Effector memory CD8-positive, alpha-beta T cell (primary cell): Measurements from ENCODE around the gene SDC3.

ENCODE experiments used
- ATAC-seq: fragments of 150-1000 bp; cut with Tn5 transposase; replicated peaks from 2 replicates; pipeline ENCODE4 v1.10.0; 2021; ENCODE audit warnings: mild to moderate bottlenecking, moderate library complexity
- DNase-seq, 3 experiments: peaks; one replicate each; pipeline ENCODE4 v3.0.0; 2021
- H3K27ac Mint-ChIP-seq, 2 donors: one replicate each; pipeline ENCODE4 v1.8.0; 2022; ENCODE audit warnings: mild to moderate bottlenecking in 2 of 2, mixed read lengths in 2 of 2, moderate library complexity in 2 of 2
- H3K27me3 Mint-ChIP-seq, 2 donors: one replicate each; pipeline ENCODE4 v1.8.0; 2022; ENCODE audit warnings: mixed read lengths in 2 of 2
- H3K36me3 Mint-ChIP-seq: one replicate; pipeline ENCODE4 v1.8.0; 2022; ENCODE audit warnings: mild to moderate bottlenecking, moderate library complexity, mixed read lengths; ENCODE audit not compliant: insufficient read depth
- H3K4me1 Mint-ChIP-seq, 2 donors: one replicate each; pipeline ENCODE4 v1.8.0; 2022; ENCODE audit warnings: low read depth in 2 of 2, mixed read lengths in 2 of 2
- H3K4me3 Mint-ChIP-seq, 2 donors: one replicate each; pipeline ENCODE4 v1.8.0; 2022; ENCODE audit warnings: mild to moderate bottlenecking in 2 of 2, mixed read lengths in 2 of 2, moderate library complexity in 2 of 2
- H3K9me3 Mint-ChIP-seq, 2 donors: one replicate each; pipeline ENCODE4 v1.8.0; 2022; ENCODE audit warnings: mixed read lengths in 2 of 2

The SDC3 gene

GRCh38 chr1:30867537-30867936 is 41.0 kb downstream of the SDC3 start:
- Mint-ChIP-seq H3K4me1 (peaks cover 10 to 11% of the 10 kb centered on the region in 2 donors), H3K9me3 (no peaks in the 10 kb centered on the region), H3K27ac (no peak overlapping the region), H3K4me3 (no peak overlapping the region), H3K36me3 (no peaks in the 10 kb centered on the region), H3K27me3 (peaks cover 33 to 62% of the 10 kb centered on the region in 2 donors)
- DNase-seq = no peak
- ATAC-seq = no peak

- Mint-ChIP-seq H3K4me1 (peaks cover 4 to 7% of the 10 kb centered on the region in 2 donors), H3K27me3 (peaks cover 33 to 62% of the 10 kb centered on the region in 2 donors), H3K4me3 (no peak overlapping the region), H3K9me3 (no peaks in the 10 kb centered on the region), H3K27ac (no peak overlapping the region), H3K36me3 (no peaks in the 10 kb centered on the region)
- ATAC-seq = no peak
- DNase-seq = no peak
Observed at GRCh38 chr1:30866594-30866993, 42.0 kb downstream of the SDC3 start.

GRCh38 chr1:30864681-30865080 is 43.9 kb downstream of the SDC3 start:
- ATAC-seq (no peak), DNase-seq (no peak)
- no peak overlapping the region for H3K4me3 Mint-ChIP-seq
- H3K27me3 Mint-ChIP-seq = peaks cover 33 to 71% of the 10 kb centered on the region in 2 donors
- H3K4me1 Mint-ChIP-seq = peaks cover 4 to 7% of the 10 kb centered on the region in 2 donors
- no peak overlapping the region for H3K27ac Mint-ChIP-seq
- no peaks in the 10 kb centered on the region for H3K36me3 Mint-ChIP-seq
- no peaks in the 10 kb centered on the region for H3K9me3 Mint-ChIP-seq

- Mint-ChIP-seq H3K36me3 (no peaks in the 10 kb centered on the region), H3K4me1 (peaks cover under 1 to 2% of the 10 kb centered on the region in 2 donors), H3K9me3 (no peaks in the 10 kb centered on the region), H3K27me3 (peaks cover 33 to 71% of the 10 kb centered on the region in 2 donors), H3K4me3 (no peak overlapping the region), H3K27ac (no peak overlapping the region)
- ATAC-seq (no peak), DNase-seq (no peak)
Observed at GRCh38 chr1:30863858-30864604, 44.5 kb downstream of the SDC3 start.

GRCh38 chr1:30860320-30860652 is 48.3 kb downstream of the SDC3 start:
- no peaks in the 10 kb centered on the region for H3K4me1 Mint-ChIP-seq
- H3K27ac Mint-ChIP-seq = no peak overlapping the region
- ATAC-seq (no peak), DNase-seq (no peak)
- no peaks in the 10 kb centered on the region for H3K9me3 Mint-ChIP-seq
- H3K27me3 Mint-ChIP-seq = peaks cover 27 to 76% of the 10 kb centered on the region in 2 donors
- H3K36me3 Mint-ChIP-seq = no peaks in the 10 kb centered on the region
- H3K4me3 Mint-ChIP-seq = no peak overlapping the region

- H3K27ac Mint-ChIP-seq = no peak overlapping the region
Observed at GRCh38 chr1:30857964-30858363, 50.6 kb downstream of the SDC3 start.

GRCh38 chr1:30857062-30857461 is 51.5 kb downstream of the SDC3 start:
- no peak for DNase-seq
- Mint-ChIP-seq H3K4me3 (no peak overlapping the region), H3K4me1 (peaks cover 0 to 6% of the 10 kb centered on the region in 2 donors), H3K9me3 (no peaks in the 10 kb centered on the region), H3K27me3 (peaks cover 15 to 71% of the 10 kb centered on the region in 2 donors), H3K36me3 (no peaks in the 10 kb centered on the region), H3K27ac (no peak overlapping the region)
- ATAC-seq = no peak

More at GRCh38 chr1:30857964-30858363, 50.6 kb downstream of the SDC3 start:
- no peaks in the 10 kb centered on the region for H3K9me3 Mint-ChIP-seq
- H3K4me1 Mint-ChIP-seq = peaks cover 0 to 6% of the 10 kb centered on the region in 2 donors
- peaks cover 15 to 63% of the 10 kb centered on the region in 2 donors for H3K27me3 Mint-ChIP-seq
- no peak for ATAC-seq
- H3K4me3 Mint-ChIP-seq = no peak overlapping the region
- DNase-seq = no peak
- no peaks in the 10 kb centered on the region for H3K36me3 Mint-ChIP-seq

GRCh38 chr1:30856260-30856790 is 52.2 kb downstream of the SDC3 start:
- ATAC-seq = no peak
- H3K27ac Mint-ChIP-seq = no peak overlapping the region
- peaks cover 15 to 72% of the 10 kb centered on the region in 2 donors for H3K27me3 Mint-ChIP-seq
- no peak overlapping the region for H3K4me3 Mint-ChIP-seq
- H3K36me3 Mint-ChIP-seq = no peaks in the 10 kb centered on the region
- no peak for DNase-seq
- no peaks in the 10 kb centered on the region for H3K9me3 Mint-ChIP-seq
- H3K4me1 Mint-ChIP-seq = peaks cover 0 to 6% of the 10 kb centered on the region in 2 donors

- no peaks in the 10 kb centered on the region for H3K9me3 Mint-ChIP-seq
- no peak overlapping the region for H3K27ac Mint-ChIP-seq
- no peak overlapping the region for H3K4me3 Mint-ChIP-seq
- H3K27me3 Mint-ChIP-seq = peaks cover 15 to 66% of the 10 kb centered on the region in 2 donors
- H3K36me3 Mint-ChIP-seq = no peaks in the 10 kb centered on the region
- peaks cover 0 to 6% of the 10 kb centered on the region in 2 donors for H3K4me1 Mint-ChIP-seq
- DNase-seq (no peak), ATAC-seq (no peak)
Observed at GRCh38 chr1:30855686-30856259, 52.8 kb downstream of the SDC3 start.

- DNase-seq = no peak
- Mint-ChIP-seq H3K9me3 (no peaks in the 10 kb centered on the region), H3K4me3 (no peak overlapping the region), H3K4me1 (peaks cover 0 to 7% of the 10 kb centered on the region in 2 donors), H3K36me3 (no peaks in the 10 kb centered on the region), H3K27ac (no peak overlapping the region), H3K27me3 (peaks cover 34 to 65% of the 10 kb centered on the region in 2 donors)
- ATAC-seq = no peak
Observed at GRCh38 chr1:30853350-30853749, 55.2 kb downstream of the SDC3 start.

GRCh38 chr1:30852026-30852425 is 56.5 kb downstream of the SDC3 start:
- H3K27ac Mint-ChIP-seq = peak overlapping the region in 1 of 2 donors; percentile 45
- H3K36me3 Mint-ChIP-seq = no peaks in the 10 kb centered on the region
- ATAC-seq (no peak), DNase-seq (no peak)
- H3K27me3 Mint-ChIP-seq = peaks cover 42 to 65% of the 10 kb centered on the region in 2 donors
- H3K4me3 Mint-ChIP-seq = no peak overlapping the region
- H3K9me3 Mint-ChIP-seq = no peaks in the 10 kb centered on the region
- peaks cover 0 to 7% of the 10 kb centered on the region in 2 donors for H3K4me1 Mint-ChIP-seq

- no peaks in the 10 kb centered on the region for H3K9me3 Mint-ChIP-seq
- ATAC-seq (no peak), DNase-seq (no peak)
- peaks cover 0 to 7% of the 10 kb centered on the region in 2 donors for H3K4me1 Mint-ChIP-seq
- H3K4me3 Mint-ChIP-seq = no peak overlapping the region
- no peaks in the 10 kb centered on the region for H3K36me3 Mint-ChIP-seq
- peak overlapping the region in 1 of 2 donors; percentile 45 for H3K27ac Mint-ChIP-seq
- peaks cover 38 to 65% of the 10 kb centered on the region in 2 donors for H3K27me3 Mint-ChIP-seq
Observed at GRCh38 chr1:30851286-30851685, 57.3 kb downstream of the SDC3 start.

GRCh38 chr1:30850607-30851006 is 58.0 kb downstream of the SDC3 start:
- DNase-seq = no peak
- Mint-ChIP-seq H3K4me3 (no peak overlapping the region), H3K27ac (no peak overlapping the region), H3K27me3 (peaks cover 44 to 66% of the 10 kb centered on the region in 2 donors), H3K36me3 (no peaks in the 10 kb centered on the region), H3K4me1 (peaks cover 0 to 11% of the 10 kb centered on the region in 2 donors), H3K9me3 (no peaks in the 10 kb centered on the region)
- no peak for ATAC-seq

GRCh38 chr1:30848130-30848529 is 60.4 kb downstream of the SDC3 start:
- ATAC-seq (no peak), DNase-seq (no peak)
- H3K27me3 Mint-ChIP-seq = peaks cover 66 to 86% of the 10 kb centered on the region in 2 donors
- H3K9me3 Mint-ChIP-seq = no peaks in the 10 kb centered on the region
- peaks cover 0 to 6% of the 10 kb centered on the region in 2 donors for H3K4me1 Mint-ChIP-seq
- H3K4me3 Mint-ChIP-seq = no peak overlapping the region
- no peaks in the 10 kb centered on the region for H3K36me3 Mint-ChIP-seq
- H3K27ac Mint-ChIP-seq = no peak overlapping the region
